GM23338 (cell line): ENCODE results near the gene KRT75. TPM values are rescaled to one million over a fixed set of nuclear protein-coding genes. Genes with fewer than 3 reads are reported as not detected.

ENCODE experiments used
- CREB1 ChIP-seq: fragments of 250-450 bp; sonication (Bioruptor Pico); IDR thresholded peaks from 2 replicates; pipeline ENCODE4 v1.5.0; 2020; ENCODE audit warnings: low read depth, mild to moderate bottlenecking, moderate library complexity
- EZH2phosphoT487 ChIP-seq: fragments of 200-600 bp; sonication (generic); IDR thresholded peaks from one replicate; pipeline ENCODE4 v1.8.1; 2018; ENCODE audit warnings: antibody characterized with exemption; ENCODE audit not compliant: unreplicated experiment
- JUNB ChIP-seq: IDR thresholded peaks from one replicate; pipeline ENCODE4 v1.6.1; 2016; ENCODE audit warnings: antibody characterized with exemption; ENCODE audit not compliant: unreplicated experiment
- NANOG ChIP-seq: IDR thresholded peaks from 2 replicates; pipeline ENCODE4 v1.6.1; 2016; ENCODE audit warnings: antibody characterized with exemption, borderline replicate concordance
- REST ChIP-seq: IDR thresholded peaks from one replicate; pipeline ENCODE4 v1.6.1; 2018; ENCODE audit warnings: antibody characterized with exemption; ENCODE audit not compliant: unreplicated experiment
- STAT1 ChIP-seq: IDR thresholded peaks from one replicate; pipeline ENCODE4 v1.6.1; 2016; ENCODE audit warnings: antibody characterized with exemption; ENCODE audit not compliant: unreplicated experiment
- ZNF114 ChIP-seq: fragments of 250-450 bp; sonication (Bioruptor Pico); IDR thresholded peaks from 2 replicates; pipeline ENCODE4 v1.5.0; 2020; ENCODE audit warnings: mild to moderate bottlenecking, moderate library complexity
- ZNF331 ChIP-seq: fragments of 250-450 bp; sonication (Bioruptor Pico); IDR thresholded peaks from 2 replicates; pipeline ENCODE4 v1.5.0; 2020; ENCODE audit warnings: low read depth, mild to moderate bottlenecking, moderate library complexity
- ZNF462 ChIP-seq: fragments of 250-450 bp; sonication (Bioruptor Pico); IDR thresholded peaks from 2 replicates; pipeline ENCODE4 v1.5.0; 2020; ENCODE audit warnings: mild to moderate bottlenecking, moderate library complexity
- polyA plus RNA-seq: library from polyadenylated mRNA; unstranded; fragments of >200 nt; fragmentation: Nextera tagmentation; extraction: Ambion mirVana; gene quantifications from 2 replicates; pipeline ENCODE4 v1.2.1, GENCODE V29; 2016
- total RNA-seq: library from RNA; depleted of rRNA; stranded (reverse); fragments of >200 nt; shearing (Covaris generic); gene quantifications from 2 replicates; pipeline ENCODE4 v1.2.3, GENCODE V29; 2014
- TF ChIP-seq, protein P1 (sequence below): IDR thresholded peaks from 2 replicates; pipeline ENCODE4 v1.6.1; 2016; ENCODE audit warnings: antibody characterized with exemption

KRT75 gene
- total and polyA plus RNA-seq, 2 experiments from 2014 or later = not detected

DNA sequence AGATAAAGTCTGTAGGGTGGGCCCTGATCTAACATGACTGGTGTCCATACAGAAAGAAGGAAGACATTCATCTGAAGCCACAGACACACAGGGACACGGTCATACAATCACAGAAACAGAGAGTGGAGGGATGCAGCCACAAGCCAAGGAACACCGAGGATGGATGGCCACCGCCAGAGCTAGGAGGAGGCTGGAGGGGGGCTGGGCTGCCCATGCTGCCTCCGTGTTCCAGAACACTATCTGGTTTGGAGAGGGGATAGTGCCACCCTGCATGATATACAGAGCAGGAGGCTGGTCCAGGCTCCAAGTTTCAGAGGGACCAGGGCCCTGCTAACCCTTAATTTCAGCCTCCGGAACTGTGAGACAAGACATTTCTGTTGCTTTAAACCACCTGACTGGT lies 8.7 kb downstream of the KRT75 start (continued):
- no peak for TF ChIP-seq ZNF462 (CRISPR knock-in tag)
- TF ChIP-seq REST = no peak
- no peak for TF ChIP-seq CREB1 (CRISPR knock-in tag)
- no peak for TF ChIP-seq NANOG
- TF ChIP-seq ZNF331 = no peak
- TF ChIP-seq STAT1 = no peak
- no peak for TF ChIP-seq JUNB
- TF ChIP-seq ZNF114 (CRISPR knock-in tag) = no peak
- TF ChIP-seq, protein P1, sequence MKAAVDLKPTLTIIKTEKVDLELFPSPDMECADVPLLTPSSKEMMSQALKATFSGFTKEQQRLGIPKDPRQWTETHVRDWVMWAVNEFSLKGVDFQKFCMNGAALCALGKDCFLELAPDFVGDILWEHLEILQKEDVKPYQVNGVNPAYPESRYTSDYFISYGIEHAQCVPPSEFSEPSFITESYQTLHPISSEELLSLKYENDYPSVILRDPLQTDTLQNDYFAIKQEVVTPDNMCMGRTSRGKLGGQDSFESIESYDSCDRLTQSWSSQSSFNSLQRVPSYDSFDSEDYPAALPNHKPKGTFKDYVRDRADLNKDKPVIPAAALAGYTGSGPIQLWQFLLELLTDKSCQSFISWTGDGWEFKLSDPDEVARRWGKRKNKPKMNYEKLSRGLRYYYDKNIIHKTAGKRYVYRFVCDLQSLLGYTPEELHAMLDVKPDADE = no peak
- no peak for TF ChIP-seq EZH2phosphoT487
